Nucleus accumbens (tissue), 56 donors: ENCODE measurements around the gene CNST.
A peak's percentile ranks its signal among the peaks of the same experiment; 100 is the strongest.
"Not testable (repeated sequence)": the region's sequence is repeated elsewhere in the genome, so short reads cannot be mapped to it uniquely, and the experiment has no call there.

Source experiments
- DNase-seq, 56 donors: peaks; one replicate each; lab custom pipeline; 2025; lab: John Stamatoyannopoulos, UW

The CNST gene

DNA sequence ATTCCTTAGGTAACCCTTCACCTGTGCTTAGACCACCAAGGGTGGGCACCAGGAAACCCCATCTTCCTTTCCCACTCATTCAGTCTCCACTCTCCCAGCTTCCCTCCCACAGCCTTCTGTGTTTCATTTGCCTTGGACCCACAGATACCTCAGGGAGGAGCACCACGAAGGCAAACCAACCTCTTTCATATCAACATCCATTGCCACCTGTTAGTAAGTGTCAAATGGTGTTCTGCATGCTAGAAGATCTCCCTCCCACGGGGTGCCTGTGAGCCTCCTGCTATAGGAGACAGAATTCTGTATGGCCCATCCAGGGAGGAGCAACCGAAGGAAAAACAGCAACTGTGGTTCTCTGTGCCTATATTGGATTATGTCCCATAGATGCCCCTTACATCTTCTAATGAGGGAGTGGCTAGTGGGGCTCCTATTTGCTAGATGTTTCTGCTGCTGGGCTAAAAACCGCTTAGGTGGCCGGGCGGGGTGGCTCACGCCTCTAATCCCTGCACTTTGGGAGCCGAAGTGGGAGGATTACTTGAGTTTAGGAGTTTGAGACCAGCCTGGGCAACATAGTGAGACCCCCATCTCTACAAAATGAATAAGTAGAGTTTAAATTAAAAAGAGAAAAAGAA lies 132.3 kb downstream of the CNST start:
- DNase-seq, result no peak

DNA sequence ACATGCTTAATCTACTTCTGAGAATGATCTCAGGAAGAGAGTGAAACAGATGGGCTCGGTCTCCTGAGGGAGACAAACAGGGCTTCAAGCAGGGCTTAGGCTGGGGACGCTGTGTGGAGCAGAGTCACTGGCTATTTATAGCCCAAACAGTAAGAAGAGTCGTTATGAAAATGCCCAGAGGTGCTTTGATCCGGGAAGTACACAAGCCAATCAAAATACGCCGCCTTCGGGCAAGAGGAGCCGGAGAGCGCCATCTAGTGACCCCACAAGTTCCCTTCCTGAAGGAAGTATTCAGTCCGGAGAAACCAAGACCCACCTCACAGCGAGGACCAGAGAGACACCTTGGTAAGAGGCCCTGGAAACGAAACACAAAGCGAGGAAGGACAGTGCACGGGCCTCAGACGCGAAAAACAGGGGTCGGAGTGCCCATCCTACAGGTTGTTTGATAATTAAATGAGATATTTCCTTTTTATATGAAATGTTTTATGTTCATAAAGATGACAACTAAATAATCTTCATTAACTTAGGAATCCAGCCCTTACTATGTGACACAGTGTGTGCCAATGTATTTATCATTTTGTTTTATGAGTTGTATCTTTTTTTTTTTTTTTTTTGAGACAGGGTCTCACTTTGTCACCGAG lies 133.0 kb downstream of the CNST start:
- DNase-seq, result peak in 50 of 56 donors; percentile 13 to 86 (median 52)

DNA sequence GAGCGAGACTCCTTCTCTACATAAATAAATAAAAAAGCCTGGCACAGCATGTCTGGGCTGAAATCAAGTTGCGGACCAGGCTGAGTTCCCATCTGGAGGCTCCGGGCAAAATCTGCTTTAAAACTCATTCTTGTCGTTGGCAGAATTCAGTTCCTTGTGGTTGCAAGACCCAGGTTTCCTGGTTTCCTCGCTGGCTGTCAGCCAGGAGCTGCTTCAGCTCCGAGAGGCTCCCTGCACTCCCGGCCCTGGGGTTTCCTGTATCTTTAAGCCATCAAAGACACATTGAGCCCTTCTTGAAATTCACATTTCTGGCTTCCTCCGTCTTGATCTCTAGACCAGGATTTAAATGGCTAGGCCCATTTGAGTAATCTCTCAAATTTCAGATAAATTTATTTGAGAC lies 137.3 kb downstream of the CNST start:
- no peak for DNase-seq

DNA sequence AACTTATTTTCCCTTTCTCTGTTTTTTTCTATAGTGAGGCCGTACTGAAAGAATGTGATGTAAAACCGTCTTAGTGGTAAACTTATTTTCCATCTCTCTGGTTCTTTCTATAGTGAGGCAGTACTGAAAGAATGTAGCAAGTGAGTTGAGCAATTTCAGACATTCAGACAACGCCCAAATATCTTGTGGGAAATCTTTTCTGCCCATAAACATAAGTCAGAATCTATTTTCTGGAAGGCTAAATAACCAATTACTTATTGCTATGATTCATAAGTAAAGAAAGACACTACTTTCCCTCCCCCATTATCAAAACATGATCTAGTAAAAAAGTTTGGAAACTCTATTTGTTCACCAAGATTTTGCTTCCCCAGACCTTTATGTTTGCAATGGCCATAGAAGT lies 139.1 kb downstream of the CNST start:
- no peak for DNase-seq

DNA sequence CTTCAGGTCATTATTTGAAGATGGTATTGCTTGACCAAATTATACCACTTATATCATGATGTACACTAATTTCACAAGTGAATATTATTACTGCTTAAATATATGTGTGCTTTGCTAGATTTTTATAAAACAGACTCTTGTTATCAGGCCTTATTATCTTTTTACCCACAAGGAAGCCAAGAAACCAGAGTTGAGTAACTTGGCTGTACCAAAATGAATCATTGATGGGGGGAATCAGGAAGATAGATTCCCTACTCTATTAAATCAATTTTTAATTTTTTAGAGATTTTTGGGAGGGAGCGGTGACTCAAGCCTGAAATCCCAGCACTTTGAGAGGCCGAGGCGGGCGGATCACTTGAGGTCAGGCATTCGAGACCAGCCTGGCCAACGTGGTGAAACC lies 141.9 kb downstream of the CNST start:
- DNase-seq, result no peak

DNA sequence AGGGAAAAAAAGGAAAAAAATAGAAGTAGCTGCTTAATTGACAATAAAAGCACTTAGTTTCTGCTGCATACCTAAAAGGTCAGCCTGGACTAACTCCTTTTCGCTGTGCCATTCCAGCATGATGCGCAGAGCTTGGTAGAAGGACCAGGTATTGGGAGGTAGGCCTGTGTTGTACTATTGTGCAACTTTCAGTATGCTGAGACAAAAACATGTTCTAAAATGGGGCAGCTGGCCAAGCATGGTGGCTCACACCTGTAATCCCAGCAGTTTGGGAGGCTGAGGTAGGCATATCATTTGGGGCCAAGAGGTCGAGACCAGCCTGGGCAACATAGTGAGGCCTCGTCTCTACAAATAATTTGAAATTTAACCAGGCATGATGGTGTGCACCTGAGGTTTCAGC lies 142.9 kb downstream of the CNST start:
- DNase-seq, result no peak

DNA sequence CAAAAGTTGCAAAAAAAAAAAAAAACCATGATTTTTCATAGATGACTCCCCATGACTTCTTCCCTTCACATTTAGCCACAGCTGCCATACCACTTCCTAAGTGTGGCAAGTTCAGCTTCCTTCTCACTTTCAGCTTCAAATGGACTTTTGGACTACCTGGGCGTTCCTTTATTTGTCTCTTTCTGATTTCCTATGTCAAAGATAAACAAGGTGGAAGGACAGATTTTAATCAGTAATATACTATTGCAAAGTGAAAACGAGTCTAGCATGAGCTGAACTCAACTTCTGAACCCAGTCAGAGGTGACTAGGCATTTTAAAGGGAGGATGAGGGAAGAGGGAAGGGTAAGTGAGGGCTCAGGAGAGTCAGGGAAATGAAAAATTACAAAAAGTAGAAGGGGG lies 143.6 kb downstream of the CNST start:
- no peak for DNase-seq

DNA sequence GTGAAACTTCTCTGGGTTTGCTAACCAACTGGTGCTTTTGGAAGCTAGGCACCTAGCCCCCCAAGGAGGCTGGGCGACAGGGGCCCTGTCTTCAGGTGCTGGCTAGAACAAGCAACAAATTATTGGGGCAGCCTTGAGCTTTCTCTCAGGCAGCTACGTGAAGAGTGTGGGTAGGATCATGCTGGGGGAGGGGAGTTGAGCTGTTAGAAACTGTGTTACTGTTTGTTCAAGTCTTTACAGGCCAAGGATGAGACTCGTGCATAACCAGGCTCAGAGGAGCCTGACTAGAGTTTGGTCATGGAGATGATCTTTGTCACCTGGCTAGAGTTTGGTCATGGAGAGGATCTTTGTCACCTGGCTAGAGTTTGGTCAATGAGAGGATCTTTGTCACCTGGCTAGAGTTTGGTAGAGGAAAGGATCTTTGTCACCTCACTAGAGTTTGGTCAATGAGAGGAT lies 145.3 kb downstream of the CNST start:
- no peak for DNase-seq

DNA sequence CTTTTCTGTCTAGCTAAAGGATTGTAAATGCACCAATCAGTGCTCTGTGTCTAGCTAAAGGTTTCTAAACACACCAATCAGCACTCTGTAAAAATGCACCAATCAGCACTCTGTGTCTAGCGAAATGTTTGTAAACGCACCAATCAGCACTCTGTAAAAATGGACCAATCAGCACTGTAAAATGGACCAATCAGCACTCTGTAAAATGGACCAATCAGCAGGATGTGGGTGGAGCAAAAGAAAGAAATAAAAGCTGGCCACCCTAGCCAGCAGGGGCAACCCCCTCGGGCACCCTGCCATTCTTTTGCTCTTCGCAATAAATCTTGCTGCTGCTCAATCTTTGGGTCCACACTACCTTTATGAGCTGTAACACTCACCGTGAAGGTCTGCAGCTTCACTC lies 146.2 kb downstream of the CNST start:
- not testable (repeated sequence) for DNase-seq
